ENCODE results near the gene SSR4.

The SSR4 gene

GRCh38 chrX:153769865-153770600 lies 24.4 kb upstream of the SSR4 start:
- DNase-seq (ENCODE audit: low read depth in 1 of 2, low spot score in 1 of 2) = no peak
- H3K4me3 ChIP-seq (replicated peaks; ENCODE audit: insufficient read depth, low read length) = no peak overlapping the region
- no peak overlapping the region for H3K27ac ChIP-seq (replicated peaks)
- no peaks in the 10 kb centered on the region for H3K27me3 ChIP-seq (ENCODE audit: insufficient read depth, poor library complexity, severe bottlenecking)
- TF ChIP-seq POLR2AphosphoS5 (IDR thresholded peaks at IDR 0.05; ENCODE audit: low read depth) = no peak
- TF ChIP-seq SPI1 (IDR thresholded peaks at IDR 0.05; ENCODE audit: borderline replicate concordance, low read depth) = no peak
- TF ChIP-seq GABPA (IDR thresholded peaks at IDR 0.05; ENCODE audit: low read depth) = no peak
- TF ChIP-seq, protein P1, sequence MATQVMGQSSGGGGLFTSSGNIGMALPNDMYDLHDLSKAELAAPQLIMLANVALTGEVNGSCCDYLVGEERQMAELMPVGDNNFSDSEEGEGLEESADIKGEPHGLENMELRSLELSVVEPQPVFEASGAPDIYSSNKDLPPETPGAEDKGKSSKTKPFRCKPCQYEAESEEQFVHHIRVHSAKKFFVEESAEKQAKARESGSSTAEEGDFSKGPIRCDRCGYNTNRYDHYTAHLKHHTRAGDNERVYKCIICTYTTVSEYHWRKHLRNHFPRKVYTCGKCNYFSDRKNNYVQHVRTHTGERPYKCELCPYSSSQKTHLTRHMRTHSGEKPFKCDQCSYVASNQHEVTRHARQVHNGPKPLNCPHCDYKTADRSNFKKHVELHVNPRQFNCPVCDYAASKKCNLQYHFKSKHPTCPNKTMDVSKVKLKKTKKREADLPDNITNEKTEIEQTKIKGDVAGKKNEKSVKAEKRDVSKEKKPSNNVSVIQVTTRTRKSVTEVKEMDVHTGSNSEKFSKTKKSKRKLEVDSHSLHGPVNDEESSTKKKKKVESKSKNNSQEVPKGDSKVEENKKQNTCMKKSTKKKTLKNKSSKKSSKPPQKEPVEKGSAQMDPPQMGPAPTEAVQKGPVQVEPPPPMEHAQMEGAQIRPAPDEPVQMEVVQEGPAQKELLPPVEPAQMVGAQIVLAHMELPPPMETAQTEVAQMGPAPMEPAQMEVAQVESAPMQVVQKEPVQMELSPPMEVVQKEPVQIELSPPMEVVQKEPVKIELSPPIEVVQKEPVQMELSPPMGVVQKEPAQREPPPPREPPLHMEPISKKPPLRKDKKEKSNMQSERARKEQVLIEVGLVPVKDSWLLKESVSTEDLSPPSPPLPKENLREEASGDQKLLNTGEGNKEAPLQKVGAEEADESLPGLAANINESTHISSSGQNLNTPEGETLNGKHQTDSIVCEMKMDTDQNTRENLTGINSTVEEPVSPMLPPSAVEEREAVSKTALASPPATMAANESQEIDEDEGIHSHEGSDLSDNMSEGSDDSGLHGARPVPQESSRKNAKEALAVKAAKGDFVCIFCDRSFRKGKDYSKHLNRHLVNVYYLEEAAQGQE (IDR thresholded peaks at IDR 0.05; ENCODE audit: insufficient replicate concordance, low read depth) = no peak
- TF ChIP-seq, protein P2, sequence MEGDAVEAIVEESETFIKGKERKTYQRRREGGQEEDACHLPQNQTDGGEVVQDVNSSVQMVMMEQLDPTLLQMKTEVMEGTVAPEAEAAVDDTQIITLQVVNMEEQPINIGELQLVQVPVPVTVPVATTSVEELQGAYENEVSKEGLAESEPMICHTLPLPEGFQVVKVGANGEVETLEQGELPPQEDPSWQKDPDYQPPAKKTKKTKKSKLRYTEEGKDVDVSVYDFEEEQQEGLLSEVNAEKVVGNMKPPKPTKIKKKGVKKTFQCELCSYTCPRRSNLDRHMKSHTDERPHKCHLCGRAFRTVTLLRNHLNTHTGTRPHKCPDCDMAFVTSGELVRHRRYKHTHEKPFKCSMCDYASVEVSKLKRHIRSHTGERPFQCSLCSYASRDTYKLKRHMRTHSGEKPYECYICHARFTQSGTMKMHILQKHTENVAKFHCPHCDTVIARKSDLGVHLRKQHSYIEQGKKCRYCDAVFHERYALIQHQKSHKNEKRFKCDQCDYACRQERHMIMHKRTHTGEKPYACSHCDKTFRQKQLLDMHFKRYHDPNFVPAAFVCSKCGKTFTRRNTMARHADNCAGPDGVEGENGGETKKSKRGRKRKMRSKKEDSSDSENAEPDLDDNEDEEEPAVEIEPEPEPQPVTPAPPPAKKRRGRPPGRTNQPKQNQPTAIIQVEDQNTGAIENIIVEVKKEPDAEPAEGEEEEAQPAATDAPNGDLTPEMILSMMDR (IDR thresholded peaks at IDR 0.05; ENCODE audit: insufficient read depth, low read length) = no peak

- Histone ChIP-seq H3K27me3 (ENCODE audit: insufficient read depth, poor library complexity, severe bottlenecking) (no peaks in the 10 kb centered on the region), H3K4me3 (replicated peaks; ENCODE audit: insufficient read depth, low read length) (no peak overlapping the region), H3K27ac (replicated peaks) (no peak overlapping the region)
- TF ChIP-seq SPI1 (IDR thresholded peaks at IDR 0.05; ENCODE audit: borderline replicate concordance, low read depth) (no peak), POLR2AphosphoS5 (IDR thresholded peaks at IDR 0.05; ENCODE audit: low read depth) (no peak), GABPA (IDR thresholded peaks at IDR 0.05; ENCODE audit: low read depth) (no peak)
- TF ChIP-seq, protein P2 (IDR thresholded peaks at IDR 0.05; ENCODE audit: insufficient read depth, low read length) = no peak
- TF ChIP-seq, protein P1 (IDR thresholded peaks at IDR 0.05; ENCODE audit: insufficient replicate concordance, low read depth) = no peak
- DNase-seq (ENCODE audit: low read depth in 1 of 2, low spot score in 1 of 2) = no peak
These were observed 23.7 kb upstream of the SSR4 start for GRCh38 chrX:153770601-153771414.

DNA sequence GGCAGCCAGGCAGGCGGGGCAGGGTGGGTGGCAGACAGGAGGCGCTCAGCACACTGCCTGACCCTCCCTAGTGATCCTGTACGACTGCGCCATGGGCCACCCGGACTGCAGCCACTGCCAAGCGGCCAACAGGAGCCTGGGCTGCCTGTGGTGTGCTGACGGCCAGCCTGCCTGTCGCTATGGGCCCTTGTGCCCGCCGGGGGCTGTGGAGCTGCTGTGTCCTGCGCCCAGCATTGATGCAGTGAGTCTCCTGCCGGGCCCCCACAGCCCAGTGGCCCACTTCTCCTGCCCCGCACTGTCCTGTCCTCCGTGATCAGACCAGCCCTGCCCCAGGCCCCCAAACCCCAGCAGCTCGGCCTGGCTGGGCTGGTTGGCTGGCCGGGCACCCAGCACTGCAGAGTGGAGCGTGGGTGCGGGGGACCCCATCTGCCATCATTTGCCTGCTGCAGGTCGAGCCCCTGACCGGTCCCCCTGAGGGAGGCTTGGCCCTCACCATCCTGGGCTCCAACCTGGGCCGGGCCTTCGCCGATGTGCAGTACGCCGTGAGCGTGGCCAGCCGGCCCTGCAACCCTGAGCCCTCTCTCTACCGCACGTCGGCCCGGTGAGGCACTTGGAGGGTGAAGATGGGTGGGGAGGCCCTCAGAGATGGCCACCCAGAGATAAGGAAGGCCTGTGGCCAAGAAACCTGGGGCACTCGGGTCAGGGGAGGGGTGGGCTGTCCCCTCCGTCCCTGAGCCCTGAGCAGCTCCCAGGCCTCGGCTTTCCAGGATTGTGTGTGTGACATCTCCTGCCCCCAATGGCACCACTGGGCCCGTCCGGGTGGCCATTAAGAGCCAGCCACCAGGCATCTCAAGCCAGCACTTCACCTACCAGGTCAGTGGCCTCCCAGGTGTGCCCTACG lies 22.8 kb upstream of the SSR4 start:
- Histone ChIP-seq H3K4me3 (replicated peaks; ENCODE audit: insufficient read depth, low read length) (no peak overlapping the region), H3K27ac (replicated peaks) (no peak overlapping the region), H3K27me3 (ENCODE audit: insufficient read depth, poor library complexity, severe bottlenecking) (no peaks in the 10 kb centered on the region)
- TF ChIP-seq GABPA (IDR thresholded peaks at IDR 0.05; ENCODE audit: low read depth) (no peak), POLR2AphosphoS5 (IDR thresholded peaks at IDR 0.05; ENCODE audit: low read depth) (no peak), SPI1 (IDR thresholded peaks at IDR 0.05; ENCODE audit: borderline replicate concordance, low read depth) (no peak)
- TF ChIP-seq, protein P1 (IDR thresholded peaks at IDR 0.05; ENCODE audit: insufficient replicate concordance, low read depth) = no peak
- TF ChIP-seq, protein P2 (IDR thresholded peaks at IDR 0.05; ENCODE audit: insufficient read depth, low read length) = no peak
- no peak for DNase-seq (ENCODE audit: low read depth in 1 of 2, low spot score in 1 of 2)
